Caco-2 (cell line): ENCODE results near the gene TBCCD1. TPM values are rescaled to one million over a fixed set of nuclear protein-coding genes. Genes with fewer than 3 reads are reported as not detected.

Source experiments
- BruUV-seq: library from RNA; stranded (reverse); fragments of 400-500 nt; replicated peaks from 2 replicates; lab custom pipeline; 2021; lab: Mats Ljungman, UMichigan
- CTCF ChIA-PET: fragments of 300-600 bp; sonication (Branson Sonifier 250); formaldehyde crosslinking; loops from one replicate; lab custom pipeline; 2022; ENCODE audit warnings: antibody characterized with exemption; lab: Charles Lee
- POLR2A ChIA-PET: fragments of 300-600 bp; sonication (Branson Sonifier 250); formaldehyde crosslinking; loops from one replicate; lab custom pipeline; 2022; ENCODE audit warnings: antibody characterized with exemption; lab: Charles Lee
- DNase-seq, 2 experiments: peaks; one replicate each; pipeline versions ENCODE4 v3.0.0 to v3.0.0-alpha.2; 2020 to 2022
- H3K27me3 ChIP-seq: replicated peaks from 2 replicates; pipeline ENCODE4 v1.6.0; 2011; ENCODE audit warnings: low read length; ENCODE audit not compliant: control insufficient read depth, insufficient read depth
- H3K36me3 ChIP-seq: 2 replicates; pipeline ENCODE4 v1.5.1; 2011; ENCODE audit warnings: low read length; ENCODE audit not compliant: control insufficient read depth, insufficient read depth
- H3K4me1 ChIP-seq: fragments of 250-450 bp; sonication (Bioruptor Pico); 2 replicates; pipeline ENCODE4 v1.5.1; 2020; ENCODE audit warnings: mild to moderate bottlenecking
- H3K4me3 ChIP-seq: 2 replicates; pipeline ENCODE4 v1.5.1; 2011; ENCODE audit warnings: low read depth, mild to moderate bottlenecking, control low read depth, low read length
- H3K9me3 ChIP-seq: fragments of 250-450 bp; sonication (Bioruptor Pico); 2 replicates; pipeline ENCODE4 v1.5.1; 2020; ENCODE audit warnings: mild to moderate bottlenecking, moderate library complexity
- H3K27ac Mint-ChIP-seq: one replicate; pipeline ENCODE4 v1.8.0; 2022; ENCODE audit warnings: mixed read lengths; ENCODE audit not compliant: unreplicated experiment
- H3K27me3 Mint-ChIP-seq: one replicate; pipeline ENCODE4 v1.8.0; 2022; ENCODE audit warnings: mixed read lengths; ENCODE audit not compliant: insufficient read depth, unreplicated experiment
- H3K36me3 Mint-ChIP-seq: one replicate; pipeline ENCODE4 v1.8.0; 2022; ENCODE audit warnings: mild to moderate bottlenecking, mixed read lengths; ENCODE audit not compliant: insufficient read depth, unreplicated experiment
- H3K4me1 Mint-ChIP-seq: one replicate; pipeline ENCODE4 v1.8.0; 2022; ENCODE audit warnings: low read depth, mixed read lengths; ENCODE audit not compliant: unreplicated experiment
- H3K4me3 Mint-ChIP-seq: one replicate; pipeline ENCODE4 v1.8.0; 2022; ENCODE audit warnings: mild to moderate bottlenecking, moderate library complexity, mixed read lengths; ENCODE audit not compliant: unreplicated experiment
- H3K9me3 Mint-ChIP-seq: one replicate; pipeline ENCODE4 v1.8.0; 2022; ENCODE audit warnings: mixed read lengths; ENCODE audit not compliant: unreplicated experiment
- CTCF ChIP-seq, 2 experiments: fragments of 200-600 bp in 1 of 2; IDR thresholded peaks; 1 replicate in 1 of 2; 2 replicates in 1 of 2; pipeline versions ENCODE4 v1.5.1 to v1.8.0; 2011 to 2022; ENCODE audit warnings: antibody characterized with exemption in 1 of 2, control low read depth in 1 of 2, inconsistent platforms in 1 of 2, low read depth in 1 of 2, low read length in 1 of 2, mild to moderate bottlenecking in 1 of 2, moderate library complexity in 1 of 2; ENCODE audit not compliant: insufficient read depth in 1 of 2, severe bottlenecking in 1 of 2, unreplicated experiment in 1 of 2
- intact Hi-C: fragments of 100-400 bp; cut with micrococcal nuclease; formaldehyde crosslinking; loops from one replicate; pipeline ENCODE4 v1.10.0; 2022; ENCODE audit not compliant: unreplicated experiment
- total RNA-seq: library from RNA; stranded (reverse); gene quantifications from 2 replicates; pipeline ENCODE4 v1.2.3, GENCODE V29; 2022

Gene TBCCD1
- total RNA-seq, 1 experiment from 2014 or later, result 14.7 TPM

- DNase-seq, result no peak
- intact Hi-C loops, result no loop called here
- H3K4me1 Mint-ChIP-seq, result peaks cover 77% of the 10 kb centered on the region
- no peaks in the 10 kb centered on the region for H3K9me3 ChIP-seq
- H3K4me3 Mint-ChIP-seq, result no peak overlapping the region
- no peak for TF ChIP-seq CTCF (IDR thresholded peaks at IDR 0.05; ENCODE audit: insufficient read depth in 1 of 2, low read depth in 1 of 2, low read length in 1 of 2, severe bottlenecking in 1 of 2, unreplicated experiment in 1 of 2)
- peak overlapping the region; percentile 43 for H3K27ac Mint-ChIP-seq
- BruUV-seq, result no TSS peak
- H3K27me3 Mint-ChIP-seq, result no peaks in the 10 kb centered on the region
- CTCF ChIA-PET, result interaction anchor here (0.9 kb wide), 1 partner anchor 14 kb away, joined by 3 read pairs; no protein-coding TSS in a partner anchor
- H3K27me3 ChIP-seq, result no peaks in the 10 kb centered on the region
- no peaks in the 10 kb centered on the region for H3K36me3 ChIP-seq
- H3K4me3 ChIP-seq, result no peak overlapping the region
- no peaks in the 10 kb centered on the region for H3K9me3 Mint-ChIP-seq
- POLR2A ChIA-PET, result no interaction called here
- peaks cover 86% of the 10 kb centered on the region for H3K4me1 ChIP-seq
- peaks cover 20% of the 10 kb centered on the region for H3K36me3 Mint-ChIP-seq
These were observed 33.8 kb upstream of the TBCCD1 start for GRCh38 chr3:186600896-186601295.

GRCh38 chr3:186599785-186600166, 32.6 kb upstream of the TBCCD1 start:
- Histone ChIP-seq H3K4me1 (peaks cover 75% of the 10 kb centered on the region), H3K27me3 (no peaks in the 10 kb centered on the region), H3K9me3 (no peaks in the 10 kb centered on the region), H3K4me3 (no peak overlapping the region), H3K36me3 (no peaks in the 10 kb centered on the region)
- peaks cover 70% of the 10 kb centered on the region for H3K4me1 Mint-ChIP-seq
- H3K27me3 Mint-ChIP-seq, result no peaks in the 10 kb centered on the region
- DNase-seq, result no peak
- CTCF ChIA-PET, result interaction anchor here (0.9 kb wide), 2 partner anchors 15 to 17 kb away, joined by 3 to 5 read pairs; no protein-coding TSS in a partner anchor
- POLR2A ChIA-PET, result interaction anchor here (1.0 kb wide), 1 partner anchor 30 kb away, joined by 4 read pairs; the partner anchor contains the start of gene DNAJB11
- H3K4me3 Mint-ChIP-seq, result no peak overlapping the region
- H3K9me3 Mint-ChIP-seq, result no peaks in the 10 kb centered on the region
- peaks cover 20% of the 10 kb centered on the region for H3K36me3 Mint-ChIP-seq
- BruUV-seq, result TSS peak; percentile 73
- peak overlapping the region; percentile 96 for H3K27ac Mint-ChIP-seq
- intact Hi-C loops, result loop anchor here (1.0 kb wide), 2 partner anchors 9 to 13 kb away; no protein-coding TSS in a partner anchor
- TF ChIP-seq CTCF (IDR thresholded peaks at IDR 0.05; ENCODE audit: insufficient read depth in 1 of 2, low read depth in 1 of 2, low read length in 1 of 2, severe bottlenecking in 1 of 2, unreplicated experiment in 1 of 2), result no peak

GRCh38 chr3:186599142-186599784, 32.1 kb upstream of the TBCCD1 start:
- H3K36me3 ChIP-seq, result no peaks in the 10 kb centered on the region
- H3K4me1 ChIP-seq, result peaks cover 75% of the 10 kb centered on the region
- DNase-seq, result peak in 1 of 2 experiments; percentile 60
- Mint-ChIP-seq H3K27ac (peak overlapping the region; percentile 96), H3K27me3 (no peaks in the 10 kb centered on the region), H3K4me1 (peaks cover 70% of the 10 kb centered on the region), H3K36me3 (peaks cover 20% of the 10 kb centered on the region), H3K9me3 (no peaks in the 10 kb centered on the region), H3K4me3 (peak overlapping the region; percentile 50)
- ChIA-PET POLR2A (interaction anchor here (0.6 to 1.4 kb wide), 3 partner anchors 16 to 29 kb away, joined by 4 to 7 read pairs (median 4); partner anchors contain the start of gene DNAJB11), CTCF (interaction anchor here (0.8 to 0.9 kb wide), 2 partner anchors 15 to 18 kb away, joined by 4 to 5 read pairs; no protein-coding TSS in a partner anchor)
- H3K27me3 ChIP-seq, result no peaks in the 10 kb centered on the region
- H3K4me3 ChIP-seq, result no peak overlapping the region
- no peaks in the 10 kb centered on the region for H3K9me3 ChIP-seq
- TF ChIP-seq CTCF (IDR thresholded peaks at IDR 0.05; ENCODE audit: insufficient read depth in 1 of 2, low read depth in 1 of 2, low read length in 1 of 2, severe bottlenecking in 1 of 2, unreplicated experiment in 1 of 2), result no peak
- BruUV-seq, result no TSS peak
- intact Hi-C loops, result loop anchor here (1.0 kb wide), 2 partner anchors 9 to 13 kb away; no protein-coding TSS in a partner anchor
